OCI-LY1 (cell line): ENCODE measurements around the gene KCTD13.
A peak's percentile ranks its signal among the peaks of the same experiment; 100 is the strongest.

Experiments used
- H2AFZ ChIP-seq: fragments of 200-600 bp; sonication (generic), shearing (Covaris generic); 2 replicates; pipeline ENCODE4 v1.6.0; 2014; ENCODE audit warnings: antibody characterized with exemption, mild to moderate bottlenecking, low read length
- H3F3A ChIP-seq: fragments of 200-600 bp; sonication (generic), shearing (Covaris generic); 2 replicates; pipeline ENCODE4 v1.6.0; 2014; ENCODE audit warnings: mild to moderate bottlenecking, antibody characterized with exemption, low read length, moderate library complexity; ENCODE audit not compliant: insufficient read depth
- H3K27ac ChIP-seq: fragments of 200-600 bp; sonication (generic); 2 replicates; pipeline ENCODE4 v1.5.1; 2014; ENCODE audit warnings: low read length, mixed run types, mild to moderate bottlenecking, low read depth; ENCODE audit not compliant: poor library complexity, severe bottlenecking
- H3K27me3 ChIP-seq: fragments of 200-600 bp; sonication (generic); 2 replicates; pipeline ENCODE4 v1.6.0; 2014; ENCODE audit warnings: antibody characterized with exemption, mild to moderate bottlenecking, low read length, moderate library complexity; ENCODE audit not compliant: insufficient read depth
- H3K36me3 ChIP-seq: fragments of 200-600 bp; sonication (generic); 2 replicates; pipeline ENCODE4 v1.6.1; 2014; ENCODE audit warnings: mild to moderate bottlenecking, antibody characterized with exemption, low read length, moderate library complexity, mixed read lengths; ENCODE audit not compliant: insufficient read depth
- H3K4me1 ChIP-seq: fragments of 200-600 bp; sonication (generic); 2 replicates; pipeline ENCODE4 v1.5.1; 2014; ENCODE audit warnings: mild to moderate bottlenecking, low read length, moderate library complexity; ENCODE audit not compliant: insufficient read depth, severe bottlenecking
- H3K4me2 ChIP-seq: fragments of 200-600 bp; sonication (generic), shearing (Covaris generic); 2 replicates; pipeline ENCODE4 v1.6.1; 2014; ENCODE audit warnings: low read length
- H3K4me3 ChIP-seq: fragments of 200-600 bp; sonication (generic); 2 replicates; pipeline ENCODE4 v1.5.1; 2014; ENCODE audit warnings: low read length, low read depth, mild to moderate bottlenecking, mixed read lengths; ENCODE audit not compliant: poor library complexity, severe bottlenecking
- H3K79me2 ChIP-seq: fragments of 200-600 bp; shearing (Covaris generic); 2 replicates; pipeline ENCODE4 v1.6.1; 2016; ENCODE audit warnings: mixed run types, low read length, mixed read lengths; ENCODE audit not compliant: insufficient read depth
- H3K9ac ChIP-seq: fragments of 200-600 bp; sonication (generic), shearing (Covaris generic); 2 replicates; pipeline ENCODE4 v1.6.1; 2014; ENCODE audit warnings: mild to moderate bottlenecking, low read length, mixed read lengths
- H3K9me2 ChIP-seq: fragments of 200-600 bp; sonication (generic), shearing (Covaris generic); 2 replicates; pipeline ENCODE4 v1.6.1; 2014; ENCODE audit warnings: low read depth, mild to moderate bottlenecking, low read length, mixed read lengths
- H3K9me3 ChIP-seq: fragments of 200-600 bp; shearing (Covaris generic); 2 replicates; pipeline ENCODE4 v1.6.1; 2014; ENCODE audit warnings: low read length, mixed read lengths
- H4K20me1 ChIP-seq: fragments of 200-600 bp; sonication (generic), shearing (Covaris generic); 2 replicates; pipeline ENCODE4 v1.6.0; 2016; ENCODE audit warnings: mild to moderate bottlenecking, low read length; ENCODE audit not compliant: insufficient read depth
- EZH2 ChIP-seq: fragments of 200-600 bp; sonication (generic), shearing (Covaris generic); IDR thresholded peaks from 2 replicates; pipeline ENCODE4 v1.8.0; 2017; ENCODE audit warnings: borderline replicate concordance, mixed run types, mild to moderate bottlenecking, antibody characterized with exemption, low read length, moderate library complexity, mixed read lengths
- TF ChIP-seq, protein P1 (sequence below): fragments of 200-600 bp; sonication (generic), shearing (Covaris generic); IDR thresholded peaks from 2 replicates; pipeline ENCODE4 v1.5.1; 2017; ENCODE audit warnings: mild to moderate bottlenecking, antibody characterized with exemption, low read length, moderate library complexity, mixed read lengths

KCTD13 gene

DNA sequence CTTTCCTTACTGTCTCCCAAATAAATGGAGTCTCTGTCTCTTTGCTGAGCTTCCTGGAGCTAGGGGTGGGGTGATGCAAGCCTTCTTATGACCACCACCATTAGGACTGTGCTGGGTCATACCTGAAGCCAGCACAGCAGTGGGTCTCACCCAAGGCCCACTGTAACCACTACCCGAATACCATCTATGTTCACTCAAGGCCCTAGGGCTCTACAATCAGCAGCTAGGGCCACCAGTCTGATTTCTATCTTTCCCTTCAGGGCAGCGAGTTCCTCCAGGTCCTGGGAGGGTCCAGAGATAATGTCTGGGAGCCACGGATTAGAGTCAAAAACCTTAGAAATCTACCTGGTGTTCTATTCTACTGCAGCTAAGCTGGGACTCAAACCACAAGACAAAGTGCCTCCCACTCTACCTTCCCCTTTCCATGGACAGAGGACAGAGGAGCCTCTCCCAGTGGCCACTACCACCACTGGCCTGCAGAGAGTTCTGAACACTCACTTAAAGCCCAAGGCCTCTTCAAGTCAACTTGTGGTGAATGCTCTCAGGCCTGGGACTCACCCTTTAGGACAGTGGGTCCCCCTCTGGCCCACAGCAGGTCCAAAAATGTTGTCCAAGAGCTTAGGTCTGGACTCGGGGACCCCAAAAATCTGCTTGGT is 24.9 kb upstream of the KCTD13 start:
- Histone ChIP-seq H3K27ac (no peak overlapping the region), H3K9me2 (no peaks in the 10 kb centered on the region), H3K36me3 (no peaks in the 10 kb centered on the region; the same call in 1 of the 2 replicates), H3K27me3 (peaks cover 2% of the 10 kb centered on the region; the same call in 1 of the 2 replicates), H3K9ac (no peak overlapping the region), H2AFZ (no peak overlapping the region), H3F3A (no peaks in the 10 kb centered on the region), H3K4me1 (peaks cover 6% of the 10 kb centered on the region), H3K4me2 (no peak overlapping the region), H3K4me3 (no peak overlapping the region), H3K79me2 (no peaks in the 10 kb centered on the region), H3K9me3 (0 out of 2 replicates have a peak, but pooled peaks cover 3% of the 10 kb centered on the region), H4K20me1 (no peaks in the 10 kb centered on the region)
- TF ChIP-seq EZH2 = no peak
- TF ChIP-seq, protein P1, sequence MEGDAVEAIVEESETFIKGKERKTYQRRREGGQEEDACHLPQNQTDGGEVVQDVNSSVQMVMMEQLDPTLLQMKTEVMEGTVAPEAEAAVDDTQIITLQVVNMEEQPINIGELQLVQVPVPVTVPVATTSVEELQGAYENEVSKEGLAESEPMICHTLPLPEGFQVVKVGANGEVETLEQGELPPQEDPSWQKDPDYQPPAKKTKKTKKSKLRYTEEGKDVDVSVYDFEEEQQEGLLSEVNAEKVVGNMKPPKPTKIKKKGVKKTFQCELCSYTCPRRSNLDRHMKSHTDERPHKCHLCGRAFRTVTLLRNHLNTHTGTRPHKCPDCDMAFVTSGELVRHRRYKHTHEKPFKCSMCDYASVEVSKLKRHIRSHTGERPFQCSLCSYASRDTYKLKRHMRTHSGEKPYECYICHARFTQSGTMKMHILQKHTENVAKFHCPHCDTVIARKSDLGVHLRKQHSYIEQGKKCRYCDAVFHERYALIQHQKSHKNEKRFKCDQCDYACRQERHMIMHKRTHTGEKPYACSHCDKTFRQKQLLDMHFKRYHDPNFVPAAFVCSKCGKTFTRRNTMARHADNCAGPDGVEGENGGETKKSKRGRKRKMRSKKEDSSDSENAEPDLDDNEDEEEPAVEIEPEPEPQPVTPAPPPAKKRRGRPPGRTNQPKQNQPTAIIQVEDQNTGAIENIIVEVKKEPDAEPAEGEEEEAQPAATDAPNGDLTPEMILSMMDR = no peak

DNA sequence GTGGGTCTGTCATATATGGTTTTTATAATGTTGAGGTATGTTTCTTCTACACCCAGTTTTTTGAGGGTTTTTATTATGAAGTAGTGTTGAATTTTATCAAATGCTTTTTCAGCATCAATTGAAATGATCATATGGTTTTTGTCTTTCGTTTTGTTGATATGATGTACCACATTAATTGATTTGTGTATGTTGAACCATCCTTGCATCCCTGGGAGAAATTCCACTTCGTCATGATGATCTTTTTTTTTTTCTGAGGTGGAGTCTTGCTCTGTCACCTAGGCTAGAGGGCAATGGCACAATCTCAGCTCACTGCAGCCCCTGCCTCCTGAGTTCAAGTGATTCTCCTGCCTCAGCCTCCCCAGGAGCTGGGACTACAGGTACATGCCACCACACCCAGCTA is 21.9 kb upstream of the KCTD13 start:
- H4K20me1 ChIP-seq = no peaks in the 10 kb centered on the region
- no peaks in the 10 kb centered on the region; the same call in 1 of the 2 replicates for H3K36me3 ChIP-seq
- H3K4me3 ChIP-seq = no peak overlapping the region
- H3K9ac ChIP-seq = no peak overlapping the region
- no peak overlapping the region for H2AFZ ChIP-seq
- no peaks in the 10 kb centered on the region for H3K9me2 ChIP-seq
- H3K27ac ChIP-seq = no peak overlapping the region
- TF ChIP-seq, protein P1 = no peak
- no peak for TF ChIP-seq EZH2
- no peaks in the 10 kb centered on the region for H3K79me2 ChIP-seq
- 0 out of 2 replicates have a peak, but pooled peaks cover 3% of the 10 kb centered on the region for H3K9me3 ChIP-seq
- peaks cover 2% of the 10 kb centered on the region; the same call in 1 of the 2 replicates for H3K27me3 ChIP-seq
- peaks cover 9% of the 10 kb centered on the region for H3K4me1 ChIP-seq
- no peaks in the 10 kb centered on the region for H3F3A ChIP-seq
- H3K4me2 ChIP-seq = no peak overlapping the region

DNA sequence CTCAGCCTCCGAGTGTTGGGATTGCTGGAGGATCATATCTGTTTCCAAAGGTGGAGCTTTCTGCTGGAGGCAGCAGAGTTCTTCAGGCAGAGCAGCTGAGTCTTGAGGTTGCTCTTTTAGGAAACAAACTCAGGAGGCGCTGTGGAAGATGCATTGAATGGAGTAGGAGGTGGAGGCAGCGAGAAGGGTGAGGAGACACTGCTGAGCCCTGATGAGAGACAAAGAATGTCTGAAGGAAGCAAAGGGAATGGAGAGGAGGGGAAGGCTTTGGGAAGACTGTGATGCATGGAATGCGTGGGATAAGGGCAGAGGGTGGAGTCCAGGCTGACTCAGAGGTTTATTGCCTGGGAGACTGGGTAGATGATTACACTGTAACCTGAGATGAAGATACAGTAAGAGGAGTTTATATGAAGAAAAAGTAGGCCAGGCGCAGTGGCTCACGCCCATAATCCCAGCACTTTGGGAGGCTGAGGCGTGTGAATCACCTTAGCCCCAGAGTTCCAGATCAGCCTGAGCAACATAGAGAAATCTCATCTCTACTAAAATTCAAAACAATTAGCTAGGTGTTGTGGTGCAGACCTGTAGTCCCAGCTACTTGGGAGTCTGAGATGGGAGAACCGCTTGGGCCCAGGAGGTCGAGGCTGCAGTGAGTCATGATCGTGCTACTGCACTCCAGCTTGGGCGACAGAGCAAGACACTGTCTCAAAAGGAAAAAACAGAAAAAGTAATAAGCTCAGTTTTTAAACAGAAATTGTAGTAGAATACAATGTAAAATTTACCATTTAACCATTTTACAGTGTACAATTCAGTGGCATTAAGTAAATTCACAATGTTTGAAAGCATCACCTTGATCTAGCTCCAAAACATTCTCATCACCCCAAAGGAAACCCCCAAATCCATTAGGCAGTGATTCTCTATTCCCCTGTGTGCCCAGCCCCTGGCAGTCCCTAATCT is 18.1 kb upstream of the KCTD13 start:
- H2AFZ ChIP-seq = no peak overlapping the region
- no peak overlapping the region for H3K9ac ChIP-seq
- H3K9me3 ChIP-seq = no peaks in the 10 kb centered on the region
- H3K27ac ChIP-seq = no peak overlapping the region
- peaks cover 9% of the 10 kb centered on the region for H3K4me1 ChIP-seq
- no peaks in the 10 kb centered on the region for H4K20me1 ChIP-seq
- H3K27me3 ChIP-seq = peaks cover 7% of the 10 kb centered on the region; the same call in 1 of the 2 replicates
- no peaks in the 10 kb centered on the region for H3K79me2 ChIP-seq
- peak overlapping the region; percentile 24; the same call in 1 of the 2 replicates for H3K4me2 ChIP-seq
- H3K4me3 ChIP-seq = no peak overlapping the region
- TF ChIP-seq, protein P1 = peak; percentile 15; the same call in 1 of the 2 replicates
- no peak for TF ChIP-seq EZH2
- H3F3A ChIP-seq = no peaks in the 10 kb centered on the region
- H3K36me3 ChIP-seq = no peaks in the 10 kb centered on the region; the same call in 1 of the 2 replicates
- H3K9me2 ChIP-seq = no peaks in the 10 kb centered on the region
